ENCODE measurements around the gene NAE1. TPM values are rescaled to one million over a fixed set of nuclear protein-coding genes. Genes with fewer than 3 reads are reported as not detected.

NAE1 gene
- total and polyA plus RNA-seq, 2 donors (not counting 1 experiment from before 2014, with no cell fraction given), result 47.4 to 59.7 TPM

DNA sequence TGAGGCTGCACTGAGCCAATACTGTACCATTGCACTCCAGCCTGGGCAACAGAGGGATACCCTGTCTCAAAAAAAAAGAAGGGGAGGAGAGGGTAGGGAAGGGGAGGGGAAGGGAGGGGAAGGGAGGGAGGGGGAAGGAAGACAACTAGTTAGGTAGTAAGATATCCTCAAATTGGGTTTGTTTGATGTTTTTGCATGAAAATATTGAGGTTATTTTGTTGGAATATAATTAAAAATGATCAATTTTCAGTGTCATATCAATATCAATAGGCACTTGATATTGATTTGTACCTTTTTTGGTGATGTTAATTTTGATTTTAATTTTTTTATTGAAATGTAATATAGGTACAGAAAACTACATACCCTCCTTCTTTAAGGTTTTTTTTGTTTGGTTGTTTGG, 32.9 kb upstream of the NAE1 start:
- Histone ChIP-seq H3K4me2 (ENCODE audit: extremely low read depth, insufficient read depth, low read length) (no peak overlapping the region), H3K4me3 (replicated peaks in 1 of 4; ENCODE audit: control extremely low read depth in 1 of 4, insufficient read depth in 1 of 4, low read depth in 3 of 4, low read length in 4 of 4) (no peak overlapping the region), H4K20me1 (ENCODE audit: control insufficient read depth, extremely low read depth, insufficient read depth, low read length) (no peaks in the 10 kb centered on the region), H3K4me1 (ENCODE audit: control insufficient read depth, extremely low read depth, insufficient read depth, low read length) (no peaks in the 10 kb centered on the region), H3K27me3 (ENCODE audit: control insufficient read depth, insufficient read depth, low read length) (no peaks in the 10 kb centered on the region), H3K36me3 (ENCODE audit: control insufficient read depth, insufficient read depth, low read length) (no peaks in the 10 kb centered on the region), H3K9me3 (ENCODE audit: control insufficient read depth, insufficient read depth, low read depth, low read length) (no peaks in the 10 kb centered on the region), H3K79me2 (ENCODE audit: control insufficient read depth, insufficient read depth, low read length) (no peaks in the 10 kb centered on the region), H2AFZ (ENCODE audit: low read length) (no peak overlapping the region), H3K27ac (ENCODE audit: insufficient read depth, low read length) (no peak overlapping the region), H3K9ac (ENCODE audit: insufficient read depth, low read length) (no peak overlapping the region)
- no peak for TF ChIP-seq EZH2 (IDR thresholded peaks at IDR 0.05; ENCODE audit: low read length, missing control alignments)
- TF ChIP-seq, protein P1, sequence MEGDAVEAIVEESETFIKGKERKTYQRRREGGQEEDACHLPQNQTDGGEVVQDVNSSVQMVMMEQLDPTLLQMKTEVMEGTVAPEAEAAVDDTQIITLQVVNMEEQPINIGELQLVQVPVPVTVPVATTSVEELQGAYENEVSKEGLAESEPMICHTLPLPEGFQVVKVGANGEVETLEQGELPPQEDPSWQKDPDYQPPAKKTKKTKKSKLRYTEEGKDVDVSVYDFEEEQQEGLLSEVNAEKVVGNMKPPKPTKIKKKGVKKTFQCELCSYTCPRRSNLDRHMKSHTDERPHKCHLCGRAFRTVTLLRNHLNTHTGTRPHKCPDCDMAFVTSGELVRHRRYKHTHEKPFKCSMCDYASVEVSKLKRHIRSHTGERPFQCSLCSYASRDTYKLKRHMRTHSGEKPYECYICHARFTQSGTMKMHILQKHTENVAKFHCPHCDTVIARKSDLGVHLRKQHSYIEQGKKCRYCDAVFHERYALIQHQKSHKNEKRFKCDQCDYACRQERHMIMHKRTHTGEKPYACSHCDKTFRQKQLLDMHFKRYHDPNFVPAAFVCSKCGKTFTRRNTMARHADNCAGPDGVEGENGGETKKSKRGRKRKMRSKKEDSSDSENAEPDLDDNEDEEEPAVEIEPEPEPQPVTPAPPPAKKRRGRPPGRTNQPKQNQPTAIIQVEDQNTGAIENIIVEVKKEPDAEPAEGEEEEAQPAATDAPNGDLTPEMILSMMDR (conservative IDR thresholded peaks at IDR 0.05 in 1 of 2, IDR thresholded peaks at IDR 0.05 in 1 of 2; ENCODE audit: low read depth in 1 of 2, low read length in 2 of 2), result no peak
- no peak for DNase-seq (ENCODE audit: low read depth in 2 of 2)

DNA sequence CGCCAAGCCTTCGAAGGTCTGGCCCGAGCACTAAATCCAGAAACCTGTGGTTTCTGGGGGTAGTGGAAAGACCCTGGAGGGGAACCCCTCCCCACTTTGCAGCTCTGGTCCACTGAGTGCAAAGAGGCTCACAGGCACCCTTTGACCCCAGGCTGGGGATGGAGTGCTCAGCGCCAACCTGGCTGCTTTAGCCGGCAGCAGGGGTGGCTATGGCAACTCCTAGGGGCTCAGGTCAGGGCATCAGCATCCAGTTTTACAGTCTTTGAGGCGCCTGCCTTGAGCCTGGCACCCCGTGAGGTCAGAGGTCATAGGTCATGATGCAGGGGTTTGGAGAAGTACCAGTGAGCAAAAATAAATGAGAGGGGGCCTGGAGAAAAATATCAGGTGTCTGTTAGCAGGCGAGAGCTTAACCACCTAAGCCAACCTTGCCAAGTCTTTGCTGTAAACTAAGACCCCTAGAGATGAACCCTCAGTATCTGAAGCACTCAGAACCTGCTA, 31.3 kb upstream of the NAE1 start:
- Histone ChIP-seq H3K4me1 (ENCODE audit: control insufficient read depth, extremely low read depth, insufficient read depth, low read length) (no peaks in the 10 kb centered on the region), H3K9ac (ENCODE audit: insufficient read depth, low read length) (no peak overlapping the region), H3K4me3 (replicated peaks in 1 of 4; ENCODE audit: control extremely low read depth in 1 of 4, insufficient read depth in 1 of 4, low read depth in 3 of 4, low read length in 4 of 4) (no peak overlapping the region), H3K36me3 (ENCODE audit: control insufficient read depth, insufficient read depth, low read length) (no peaks in the 10 kb centered on the region), H2AFZ (ENCODE audit: low read length) (no peak overlapping the region), H3K4me2 (ENCODE audit: extremely low read depth, insufficient read depth, low read length) (no peak overlapping the region), H3K79me2 (ENCODE audit: control insufficient read depth, insufficient read depth, low read length) (no peaks in the 10 kb centered on the region), H3K27me3 (ENCODE audit: control insufficient read depth, insufficient read depth, low read length) (no peaks in the 10 kb centered on the region), H4K20me1 (ENCODE audit: control insufficient read depth, extremely low read depth, insufficient read depth, low read length) (no peaks in the 10 kb centered on the region), H3K9me3 (ENCODE audit: control insufficient read depth, insufficient read depth, low read depth, low read length) (no peaks in the 10 kb centered on the region), H3K27ac (ENCODE audit: insufficient read depth, low read length) (no peak overlapping the region)
- TF ChIP-seq, protein P1 (conservative IDR thresholded peaks at IDR 0.05 in 1 of 2, IDR thresholded peaks at IDR 0.05 in 1 of 2; ENCODE audit: low read depth in 1 of 2, low read length in 2 of 2), result no peak
- TF ChIP-seq EZH2 (IDR thresholded peaks at IDR 0.05; ENCODE audit: low read length, missing control alignments), result no peak
- DNase-seq (ENCODE audit: low read depth in 2 of 2), result no peak

DNA sequence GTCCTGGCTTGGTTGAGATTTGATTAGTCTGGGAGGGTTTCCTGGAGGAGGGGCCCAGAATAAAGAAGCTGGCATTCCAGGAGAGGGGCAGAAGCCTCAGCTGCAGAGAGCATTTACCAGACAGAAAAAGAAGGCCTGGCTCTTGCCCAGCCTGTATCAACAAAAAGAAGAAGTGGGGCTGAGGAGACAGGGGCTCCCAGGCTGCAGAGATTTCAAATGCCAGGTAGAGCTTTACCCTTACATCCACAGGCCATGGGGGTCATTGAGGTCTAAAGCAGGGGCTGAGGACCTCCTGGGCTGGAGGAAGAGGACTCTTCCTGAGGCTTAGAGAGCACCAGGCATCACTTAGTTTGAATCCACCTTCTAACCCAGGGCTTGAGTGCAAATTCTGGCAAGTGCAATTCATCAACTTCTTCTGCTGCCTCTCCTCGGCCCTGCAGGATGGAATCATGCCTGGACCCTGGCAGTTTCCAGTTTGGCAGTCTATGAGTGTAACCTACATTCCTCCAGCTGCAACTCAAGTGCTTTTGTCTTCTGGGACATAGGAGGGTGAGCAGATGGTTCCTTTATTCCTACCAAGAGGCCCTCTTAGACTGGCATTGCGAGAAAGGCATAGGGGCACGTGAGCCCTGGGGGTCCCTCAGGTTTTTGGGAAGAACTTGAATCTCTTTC, 28.8 kb upstream of the NAE1 start:
- DNase-seq (ENCODE audit: low read depth in 2 of 2), result no peak
- H3K27ac ChIP-seq (ENCODE audit: insufficient read depth, low read length), result no peak overlapping the region
- no peaks in the 10 kb centered on the region for H4K20me1 ChIP-seq (ENCODE audit: control insufficient read depth, extremely low read depth, insufficient read depth, low read length)

More for the DNA sequence above, 28.8 kb upstream of the NAE1 start:
- H3K9me3 ChIP-seq (ENCODE audit: control insufficient read depth, insufficient read depth, low read depth, low read length), result no peaks in the 10 kb centered on the region
- no peaks in the 10 kb centered on the region for H3K79me2 ChIP-seq (ENCODE audit: control insufficient read depth, insufficient read depth, low read length)
- no peak overlapping the region for H3K4me3 ChIP-seq (replicated peaks in 1 of 4; ENCODE audit: control extremely low read depth in 1 of 4, insufficient read depth in 1 of 4, low read depth in 3 of 4, low read length in 4 of 4)
- no peak overlapping the region for H2AFZ ChIP-seq (ENCODE audit: low read length)
- TF ChIP-seq, protein P1 (conservative IDR thresholded peaks at IDR 0.05 in 1 of 2, IDR thresholded peaks at IDR 0.05 in 1 of 2; ENCODE audit: low read depth in 1 of 2, low read length in 2 of 2), result no peak
- no peak for TF ChIP-seq EZH2 (IDR thresholded peaks at IDR 0.05; ENCODE audit: low read length, missing control alignments)
- H3K4me2 ChIP-seq (ENCODE audit: extremely low read depth, insufficient read depth, low read length), result no peak overlapping the region
- no peaks in the 10 kb centered on the region for H3K4me1 ChIP-seq (ENCODE audit: control insufficient read depth, extremely low read depth, insufficient read depth, low read length)
- H3K9ac ChIP-seq (ENCODE audit: insufficient read depth, low read length), result no peak overlapping the region
- H3K36me3 ChIP-seq (ENCODE audit: control insufficient read depth, insufficient read depth, low read length), result no peaks in the 10 kb centered on the region
- H3K27me3 ChIP-seq (ENCODE audit: control insufficient read depth, insufficient read depth, low read length), result no peaks in the 10 kb centered on the region
